SK-N-SH treated with all-trans-retinoic acid at 6 μM for 48 hours (cell line): ENCODE measurements around the gene KCTD1.

ENCODE experiments used
- CREB5 ChIP-seq: fragments of 250-450 bp; sonication (Bioruptor Pico); IDR thresholded peaks from 2 replicates; pipeline ENCODE4 v1.5.1; 2020; ENCODE audit warnings: low read depth, mild to moderate bottlenecking, moderate library complexity
- CSDC2 ChIP-seq: fragments of 250-450 bp; sonication (Bioruptor Pico); IDR thresholded peaks from 2 replicates; pipeline ENCODE4 v1.5.0; 2020; ENCODE audit warnings: mild to moderate bottlenecking, moderate library complexity
- ESRRG ChIP-seq: fragments of 250-450 bp; sonication (Bioruptor Pico); IDR thresholded peaks from 2 replicates; pipeline ENCODE4 v1.6.1; 2021; ENCODE audit warnings: mild to moderate bottlenecking
- ISL1 ChIP-seq: fragments of 250-450 bp; sonication (Bioruptor Pico); IDR thresholded peaks from 2 replicates; pipeline ENCODE4 v2.1.2; 2022; ENCODE audit warnings: mild to moderate bottlenecking, moderate library complexity
- SNAI2 ChIP-seq: fragments of 250-450 bp; sonication (Bioruptor Pico); IDR thresholded peaks from 2 replicates; pipeline ENCODE4 v1.5.0; 2020; ENCODE audit warnings: mild to moderate bottlenecking, moderate library complexity
- ZC3H10 ChIP-seq: fragments of 250-450 bp; sonication (Bioruptor Pico); IDR thresholded peaks from 2 replicates; pipeline ENCODE4 v1.5.1; 2021; ENCODE audit warnings: mild to moderate bottlenecking, moderate library complexity
- ZFP3 ChIP-seq: fragments of 250-450 bp; sonication (Bioruptor Pico); IDR thresholded peaks from 2 replicates; pipeline ENCODE4 v1.5.0; 2020; ENCODE audit warnings: mild to moderate bottlenecking, moderate library complexity
- ZFP30 ChIP-seq: fragments of 450-650 bp; formaldehyde crosslinking; IDR thresholded peaks from 2 replicates; pipeline ENCODE4 v1.5.0; 2022; ENCODE audit warnings: mild to moderate bottlenecking, moderate library complexity
- ZNF565 ChIP-seq: fragments of 450-650 bp; formaldehyde crosslinking; conservative IDR thresholded peaks from 2 replicates; pipeline ENCODE4 v1.5.0; 2020; ENCODE audit warnings: low read depth, mild to moderate bottlenecking, moderate library complexity
- TF ChIP-seq, protein P1 (sequence below): fragments of 250-450 bp; sonication (Bioruptor Pico); IDR thresholded peaks from 2 replicates; pipeline ENCODE4 v1.5.1; 2021; ENCODE audit warnings: mild to moderate bottlenecking, moderate library complexity
- TF ChIP-seq, protein P2 (sequence below): fragments of 250-450 bp; sonication (Bioruptor Pico); IDR thresholded peaks from 2 replicates; pipeline ENCODE4 v1.8.0; 2020; ENCODE audit warnings: mild to moderate bottlenecking, moderate library complexity, borderline replicate concordance

DNA sequence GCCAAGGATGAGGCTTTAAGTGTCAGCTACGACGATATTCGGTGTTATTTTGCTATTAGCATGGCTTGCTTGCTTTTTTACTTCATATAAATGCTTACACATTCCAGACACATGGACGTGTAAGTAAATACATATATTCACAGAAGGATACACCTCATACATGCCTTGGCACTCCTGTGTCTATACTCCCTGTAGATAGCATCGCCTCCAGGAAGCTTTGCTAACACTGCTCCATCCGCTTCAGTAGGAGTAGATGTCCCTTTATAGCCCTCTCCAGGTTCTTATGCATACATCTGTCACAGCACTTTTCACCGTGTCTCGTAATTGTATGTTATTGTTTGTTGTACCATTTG, 27.5 kb upstream of the KCTD1 start:
- no peak for TF ChIP-seq ESRRG (CRISPR knock-in tag)
- TF ChIP-seq ZNF565 (CRISPR knock-in tag), result no peak
- TF ChIP-seq ZC3H10 (CRISPR knock-in tag), result no peak
- TF ChIP-seq, protein P1, sequence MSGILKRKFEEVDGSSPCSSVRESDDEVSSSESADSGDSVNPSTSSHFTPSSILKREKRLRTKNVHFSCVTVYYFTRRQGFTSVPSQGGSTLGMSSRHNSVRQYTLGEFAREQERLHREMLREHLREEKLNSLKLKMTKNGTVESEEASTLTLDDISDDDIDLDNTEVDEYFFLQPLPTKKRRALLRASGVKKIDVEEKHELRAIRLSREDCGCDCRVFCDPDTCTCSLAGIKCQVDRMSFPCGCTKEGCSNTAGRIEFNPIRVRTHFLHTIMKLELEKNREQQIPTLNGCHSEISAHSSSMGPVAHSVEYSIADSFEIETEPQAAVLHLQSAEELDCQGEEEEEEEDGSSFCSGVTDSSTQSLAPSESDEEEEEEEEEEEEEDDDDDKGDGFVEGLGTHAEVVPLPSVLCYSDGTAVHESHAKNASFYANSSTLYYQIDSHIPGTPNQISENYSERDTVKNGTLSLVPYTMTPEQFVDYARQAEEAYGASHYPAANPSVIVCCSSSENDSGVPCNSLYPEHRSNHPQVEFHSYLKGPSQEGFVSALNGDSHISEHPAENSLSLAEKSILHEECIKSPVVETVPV (CRISPR knock-in tag), result no peak
- no peak for TF ChIP-seq CREB5
- TF ChIP-seq ZFP30 (CRISPR knock-in tag), result no peak
- no peak for TF ChIP-seq ZFP3
- TF ChIP-seq, protein P2, sequence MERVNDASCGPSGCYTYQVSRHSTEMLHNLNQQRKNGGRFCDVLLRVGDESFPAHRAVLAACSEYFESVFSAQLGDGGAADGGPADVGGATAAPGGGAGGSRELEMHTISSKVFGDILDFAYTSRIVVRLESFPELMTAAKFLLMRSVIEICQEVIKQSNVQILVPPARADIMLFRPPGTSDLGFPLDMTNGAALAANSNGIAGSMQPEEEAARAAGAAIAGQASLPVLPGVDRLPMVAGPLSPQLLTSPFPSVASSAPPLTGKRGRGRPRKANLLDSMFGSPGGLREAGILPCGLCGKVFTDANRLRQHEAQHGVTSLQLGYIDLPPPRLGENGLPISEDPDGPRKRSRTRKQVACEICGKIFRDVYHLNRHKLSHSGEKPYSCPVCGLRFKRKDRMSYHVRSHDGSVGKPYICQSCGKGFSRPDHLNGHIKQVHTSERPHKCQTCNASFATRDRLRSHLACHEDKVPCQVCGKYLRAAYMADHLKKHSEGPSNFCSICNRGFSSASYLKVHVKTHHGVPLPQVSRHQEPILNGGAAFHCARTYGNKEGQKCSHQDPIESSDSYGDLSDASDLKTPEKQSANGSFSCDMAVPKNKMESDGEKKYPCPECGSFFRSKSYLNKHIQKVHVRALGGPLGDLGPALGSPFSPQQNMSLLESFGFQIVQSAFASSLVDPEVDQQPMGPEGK (CRISPR knock-in tag), result no peak
- TF ChIP-seq ISL1 (CRISPR knock-in tag), result no peak
- no peak for TF ChIP-seq SNAI2 (CRISPR knock-in tag)
- no peak for TF ChIP-seq CSDC2 (CRISPR knock-in tag)
